ENCODE results near the gene TMED10. TPM values are rescaled to one million over a fixed set of nuclear protein-coding genes. Genes with fewer than 3 reads are reported as not detected.
"Not testable (repeated sequence)": the region's sequence is repeated elsewhere in the genome, so short reads cannot be mapped to it uniquely, and the experiment has no call there.

TMED10 gene
- polyA plus RNA-seq, 1 experiment, result 505 TPM

- Histone ChIP-seq H3K36me3 (ENCODE audit: control insufficient read depth, insufficient read depth, low read length) (no peaks in the 10 kb centered on the region), H3K27me3 (ENCODE audit: control insufficient read depth, insufficient read depth, low read length) (no peaks in the 10 kb centered on the region), H3K4me3 (ENCODE audit: low read depth, low read length) (no peak overlapping the region)
- ChIA-PET CTCF (interaction anchor here (0.8 kb wide), 1 partner anchor 9 kb away, joined by 3 read pairs; no protein-coding TSS in a partner anchor), POLR2A (no interaction called here)
- no peak for TF ChIP-seq CTCF (IDR thresholded peaks at IDR 0.05; ENCODE audit: insufficient read depth, low read depth, low read length)
- DNase-seq (ENCODE audit: low read depth), result no peak
These were observed 20.3 kb downstream of the TMED10 start for GRCh38 chr14:75156111-75156510.

- POLR2A ChIA-PET, result no interaction called here
- Histone ChIP-seq H3K4me3 (ENCODE audit: low read depth, low read length) (no peak overlapping the region), H3K36me3 (ENCODE audit: control insufficient read depth, insufficient read depth, low read length) (no peaks in the 10 kb centered on the region), H3K27me3 (ENCODE audit: control insufficient read depth, insufficient read depth, low read length) (no peaks in the 10 kb centered on the region)
- CTCF ChIA-PET, result interaction anchor here (0.6 to 0.8 kb wide), 2 partner anchors 9 to 149 kb away, joined by 3 read pairs; no protein-coding TSS in a partner anchor
- no peak for TF ChIP-seq CTCF (IDR thresholded peaks at IDR 0.05; ENCODE audit: insufficient read depth, low read depth, low read length)
- no peak for DNase-seq (ENCODE audit: low read depth)
These were observed 21.2 kb downstream of the TMED10 start for GRCh38 chr14:75155169-75155568.

GRCh38 chr14:75153295-75153694, 23.1 kb downstream of the TMED10 start:
- no peak for DNase-seq (ENCODE audit: low read depth)
- Histone ChIP-seq H3K4me3 (ENCODE audit: low read depth, low read length) (no peak overlapping the region), H3K27me3 (ENCODE audit: control insufficient read depth, insufficient read depth, low read length) (no peaks in the 10 kb centered on the region), H3K36me3 (ENCODE audit: control insufficient read depth, insufficient read depth, low read length) (peaks cover 3% of the 10 kb centered on the region; the same call in 1 of the 2 replicates)
- no peak for TF ChIP-seq CTCF (IDR thresholded peaks at IDR 0.05; ENCODE audit: insufficient read depth, low read depth, low read length)
- ChIA-PET CTCF (interaction anchor here (0.7 to 1.3 kb wide), 2 partner anchors 143 to 148 kb away, joined by 3 read pairs; no protein-coding TSS in a partner anchor), POLR2A (no interaction called here)

GRCh38 chr14:75151851-75152250, 24.6 kb downstream of the TMED10 start:
- no peaks in the 10 kb centered on the region for H3K27me3 ChIP-seq (ENCODE audit: control insufficient read depth, insufficient read depth, low read length)
- no peak overlapping the region for H3K4me3 ChIP-seq (ENCODE audit: low read depth, low read length)
- DNase-seq (ENCODE audit: low read depth), result no peak
- ChIA-PET CTCF (no interaction called here), POLR2A (no interaction called here)
- H3K36me3 ChIP-seq (ENCODE audit: control insufficient read depth, insufficient read depth, low read length), result peaks cover 3% of the 10 kb centered on the region; the same call in 1 of the 2 replicates
- TF ChIP-seq CTCF (IDR thresholded peaks at IDR 0.05; ENCODE audit: insufficient read depth, low read depth, low read length), result no peak

- POLR2A ChIA-PET; DNase-seq (ENCODE audit: low read depth); H3K4me3 ChIP-seq (ENCODE audit: low read depth, low read length); H3K36me3 ChIP-seq (ENCODE audit: control insufficient read depth, insufficient read depth, low read length); CTCF ChIA-PET; H3K27me3 ChIP-seq (ENCODE audit: control insufficient read depth, insufficient read depth, low read length): not testable (repeated sequence)
These were observed 25.8 kb downstream of the TMED10 start for GRCh38 chr14:75150637-75151036.

GRCh38 chr14:75150150-75150549, 26.3 kb downstream of the TMED10 start:
- H3K27me3 ChIP-seq (ENCODE audit: control insufficient read depth, insufficient read depth, low read length), result no peaks in the 10 kb centered on the region
- ChIA-PET POLR2A (no interaction called here), CTCF (no interaction called here)
- H3K36me3 ChIP-seq (ENCODE audit: control insufficient read depth, insufficient read depth, low read length), result peaks cover 3% of the 10 kb centered on the region; the same call in 1 of the 2 replicates
- DNase-seq (ENCODE audit: low read depth), result no peak
- H3K4me3 ChIP-seq (ENCODE audit: low read depth, low read length), result no peak overlapping the region
- no peak for TF ChIP-seq CTCF (IDR thresholded peaks at IDR 0.05; ENCODE audit: insufficient read depth, low read depth, low read length)
